GM12874 (cell line): ENCODE measurements around the gene SPSB3.
A peak's percentile ranks its signal among the peaks of the same experiment; 100 is the strongest.

Experiments
- TF ChIP-seq, protein P1 (sequence below): IDR thresholded peaks from 2 replicates; pipeline ENCODE4 v1.5.1; 2011; ENCODE audit warnings: low read depth, mild to moderate bottlenecking, control low read depth, low read length, moderate library complexity; ENCODE audit not compliant: insufficient read depth

Gene SPSB3

DNA sequence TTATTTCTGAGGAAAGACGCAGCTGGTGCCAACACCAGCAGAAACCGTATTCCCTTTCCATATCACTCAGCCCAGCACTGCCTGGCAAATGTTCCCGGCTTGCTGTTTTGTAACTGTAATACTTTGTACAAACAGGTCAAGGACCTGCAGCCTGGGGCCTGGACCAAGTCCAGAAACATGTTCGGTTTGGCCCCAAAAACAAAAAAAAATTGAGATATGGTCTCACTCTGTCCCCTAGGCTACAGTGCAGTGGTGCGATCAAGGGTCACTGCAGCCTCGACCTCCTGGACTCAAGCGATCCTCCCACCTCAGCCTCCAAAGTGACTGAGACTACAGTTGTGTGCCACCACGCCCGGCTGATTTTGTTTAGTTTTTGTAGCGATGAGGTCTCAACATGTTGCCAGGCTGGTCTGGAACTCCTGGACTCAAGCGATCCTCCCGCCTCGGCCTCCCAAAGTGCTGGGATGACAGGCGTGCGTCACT lies 43.1 kb upstream of the SPSB3 start:
- TF ChIP-seq, protein P1, sequence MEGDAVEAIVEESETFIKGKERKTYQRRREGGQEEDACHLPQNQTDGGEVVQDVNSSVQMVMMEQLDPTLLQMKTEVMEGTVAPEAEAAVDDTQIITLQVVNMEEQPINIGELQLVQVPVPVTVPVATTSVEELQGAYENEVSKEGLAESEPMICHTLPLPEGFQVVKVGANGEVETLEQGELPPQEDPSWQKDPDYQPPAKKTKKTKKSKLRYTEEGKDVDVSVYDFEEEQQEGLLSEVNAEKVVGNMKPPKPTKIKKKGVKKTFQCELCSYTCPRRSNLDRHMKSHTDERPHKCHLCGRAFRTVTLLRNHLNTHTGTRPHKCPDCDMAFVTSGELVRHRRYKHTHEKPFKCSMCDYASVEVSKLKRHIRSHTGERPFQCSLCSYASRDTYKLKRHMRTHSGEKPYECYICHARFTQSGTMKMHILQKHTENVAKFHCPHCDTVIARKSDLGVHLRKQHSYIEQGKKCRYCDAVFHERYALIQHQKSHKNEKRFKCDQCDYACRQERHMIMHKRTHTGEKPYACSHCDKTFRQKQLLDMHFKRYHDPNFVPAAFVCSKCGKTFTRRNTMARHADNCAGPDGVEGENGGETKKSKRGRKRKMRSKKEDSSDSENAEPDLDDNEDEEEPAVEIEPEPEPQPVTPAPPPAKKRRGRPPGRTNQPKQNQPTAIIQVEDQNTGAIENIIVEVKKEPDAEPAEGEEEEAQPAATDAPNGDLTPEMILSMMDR, result no peak

DNA sequence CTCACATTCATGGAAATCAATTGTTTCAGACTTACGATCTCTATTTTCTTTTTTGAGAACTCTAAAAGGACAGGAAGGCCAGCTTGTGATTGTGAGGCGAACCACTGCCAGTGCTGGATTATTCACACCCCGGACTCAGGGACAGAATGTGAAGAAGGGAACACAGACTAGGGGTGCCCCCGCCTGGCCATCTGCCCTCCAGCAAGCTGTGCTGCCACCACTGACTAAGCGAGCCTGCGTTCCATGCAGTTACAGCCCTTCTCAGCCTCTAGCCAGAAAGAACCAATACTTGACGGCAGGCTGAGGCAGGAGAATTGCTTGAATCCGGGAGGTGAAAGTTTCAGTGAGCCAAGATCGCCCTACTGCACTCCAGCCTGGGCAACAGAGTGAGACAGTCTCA lies 41.5 kb upstream of the SPSB3 start:
- TF ChIP-seq, protein P1, result peak; percentile 29; the same call in 1 of the 2 replicates

DNA sequence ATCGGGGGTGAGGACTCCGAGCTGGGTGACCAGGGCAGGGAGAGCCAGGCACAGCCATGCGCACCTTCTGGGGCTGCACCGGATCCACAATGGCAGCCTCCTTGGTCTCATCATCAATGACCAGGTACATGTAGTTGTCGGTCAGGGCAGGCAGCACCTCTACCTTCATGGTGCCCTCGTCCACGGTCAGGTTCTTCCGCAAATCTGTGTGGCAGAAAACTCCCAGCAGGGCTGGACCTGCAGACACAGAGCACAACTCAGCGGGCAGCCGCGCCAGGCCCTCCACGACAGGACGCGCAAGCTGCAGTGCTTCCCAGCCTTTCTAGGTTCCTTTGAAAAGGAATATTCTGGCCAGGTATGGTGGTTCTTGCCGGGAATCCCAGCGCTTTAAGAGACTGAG lies 40.4 kb upstream of the SPSB3 start:
- TF ChIP-seq, protein P1, result no peak

DNA sequence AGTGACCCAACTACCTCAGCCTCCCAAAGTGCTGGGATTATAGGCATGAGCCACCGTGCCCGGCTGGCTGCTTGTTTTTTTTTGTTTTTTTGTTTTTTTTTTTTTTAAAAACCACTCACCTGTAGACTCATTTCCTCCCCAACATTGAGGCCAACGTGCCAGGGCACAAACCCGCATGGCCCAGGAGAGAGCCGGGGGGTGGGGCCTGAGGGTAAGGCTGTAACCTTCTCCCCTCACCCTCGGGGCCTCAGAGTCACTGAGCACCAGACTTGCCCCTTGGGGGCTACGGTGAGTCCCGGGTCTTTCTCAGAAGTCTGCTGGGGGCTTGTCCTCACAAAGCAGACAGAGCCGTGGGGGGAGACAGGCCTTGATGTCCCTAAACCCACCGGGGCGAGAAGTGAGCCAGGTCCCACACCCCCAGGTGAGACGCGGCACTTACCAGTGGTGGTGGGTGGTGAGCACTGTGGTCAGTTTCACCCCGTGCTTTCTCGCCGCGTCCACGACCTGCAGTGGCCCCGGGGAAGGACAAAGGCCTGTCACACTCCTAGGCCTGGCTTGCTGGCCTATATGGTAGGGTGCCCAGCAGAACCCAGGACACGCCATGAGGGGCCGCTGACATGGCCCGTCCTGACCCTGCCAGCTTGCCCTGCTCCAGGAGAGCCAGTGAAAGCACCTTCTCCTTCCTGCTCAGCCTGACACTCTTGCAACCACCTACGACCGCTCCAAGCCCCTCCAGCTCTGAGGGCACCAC lies 39.7 kb upstream of the SPSB3 start:
- TF ChIP-seq, protein P1, result no peak

DNA sequence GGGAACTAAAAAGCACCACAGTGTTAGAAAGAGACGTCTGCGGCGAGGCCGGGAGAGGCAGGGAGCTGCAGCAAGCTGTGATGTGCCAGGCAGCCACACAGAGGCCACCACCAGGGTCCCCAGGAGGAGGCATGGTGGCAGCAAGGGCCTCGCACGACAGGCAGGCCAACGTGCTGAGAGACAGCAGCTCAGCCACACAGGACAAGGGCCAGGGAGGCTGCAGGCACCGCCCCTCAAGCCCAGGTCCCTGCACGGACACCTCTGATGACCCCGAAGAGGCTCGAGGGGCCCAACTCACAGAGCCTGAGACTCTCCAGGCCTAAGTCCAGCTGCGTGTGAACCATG lies 38.5 kb upstream of the SPSB3 start:
- TF ChIP-seq, protein P1, result no peak

DNA sequence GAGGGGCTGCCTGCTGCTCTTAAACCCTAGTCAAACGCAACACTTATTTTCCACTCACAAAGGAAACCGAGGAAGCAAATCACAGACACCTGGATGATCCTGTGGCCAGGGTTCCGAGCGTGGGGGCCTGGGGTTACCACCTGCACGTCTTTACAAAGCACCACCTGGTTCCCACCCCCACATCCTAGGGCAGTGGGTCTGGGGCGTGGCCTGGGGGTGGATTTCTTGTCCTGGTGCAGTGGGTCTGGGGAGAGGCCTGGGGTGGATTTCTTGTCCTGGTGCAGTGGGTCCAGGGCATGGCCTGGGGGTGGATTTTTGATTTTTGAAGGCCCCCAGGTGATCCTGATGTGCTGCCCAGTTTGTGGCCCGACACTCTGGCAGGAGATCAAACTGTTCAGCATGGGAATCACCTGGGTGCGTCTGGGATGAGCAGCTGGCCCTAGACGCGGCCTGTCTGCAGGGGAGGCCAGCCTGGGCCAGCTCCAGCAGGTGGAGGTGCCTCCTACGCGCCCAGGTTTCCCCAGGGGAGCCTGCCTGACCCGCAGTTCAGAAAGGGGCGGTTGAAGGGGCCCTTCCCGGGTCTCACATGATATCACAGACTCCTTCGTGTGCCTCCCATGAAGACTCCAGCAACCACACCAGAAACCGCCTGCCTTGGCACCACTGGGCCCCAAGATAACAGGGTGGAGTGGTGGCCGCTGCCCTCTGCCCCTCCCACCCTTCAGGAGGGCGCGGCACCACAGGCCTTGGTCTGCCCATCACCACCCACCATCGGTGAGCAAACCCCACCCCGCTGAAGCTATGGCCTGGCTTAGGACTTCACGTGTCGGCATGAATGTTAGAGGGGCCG lies 38.0 kb upstream of the SPSB3 start:
- TF ChIP-seq, protein P1, result no peak

DNA sequence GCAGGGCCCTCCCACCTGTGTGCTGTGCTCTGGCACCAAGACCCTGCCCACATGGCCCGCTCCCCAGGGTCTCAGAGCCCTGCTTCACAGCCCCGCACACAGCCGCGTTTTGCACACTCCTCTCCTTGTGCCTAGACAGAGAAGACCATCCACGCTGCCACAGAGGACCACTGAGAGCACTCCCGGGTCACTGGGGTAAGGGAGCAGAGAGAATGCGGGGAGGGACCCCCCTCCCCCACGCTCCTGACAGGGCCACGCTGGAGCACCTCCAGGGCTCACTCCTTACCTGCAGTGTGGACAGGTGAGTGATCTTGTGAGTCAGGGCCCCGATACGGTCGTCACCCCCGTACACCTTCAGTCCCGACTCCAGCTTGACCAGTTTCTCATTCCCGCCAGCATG lies 37.2 kb upstream of the SPSB3 start:
- TF ChIP-seq, protein P1, result no peak
